ENCODE measurements around the gene TMEM190. TPM values are rescaled to one million over a fixed set of nuclear protein-coding genes. Genes with fewer than 3 reads are reported as not detected.

TMEM190 gene
- total and polyA plus RNA-seq, 2 of the 8 experiments (the other 6 are each of a cell fraction or from before 2014, with no cell fraction given): 1.6 TPM; not detected in 1

GRCh38 chr19:55358943-55359908 lies 17.4 kb upstream of the TMEM190 start:
- H4K5ac ChIP-seq (ENCODE audit: insufficient read length, low read depth, low read length): no peak overlapping the region
- H3K27ac ChIP-seq (ENCODE audit: low read depth, low read length): no peak overlapping the region
- no peak overlapping the region for H2AFZ ChIP-seq (ENCODE audit: low read length)
- peak overlapping the region; percentile 32; the same call in 1 of the 2 replicates for H2BK20ac ChIP-seq (ENCODE audit: low read length)
- TF ChIP-seq EZH2 (IDR thresholded peaks at IDR 0.05; ENCODE audit: low read depth, low read length, severe bottlenecking) (no peak), ATF3 (IDR thresholded peaks at IDR 0.05; ENCODE audit: insufficient read depth, low read depth, low read length) (no peak)
- no peak overlapping the region for H3K4me2 ChIP-seq (ENCODE audit: insufficient read depth in 1 of 2, low read depth in 2 of 2, low read length in 2 of 2)
- no peak overlapping the region for H3K9ac ChIP-seq (replicated peaks in 1 of 4; ENCODE audit: extremely low read depth in 1 of 4, low read depth in 3 of 4, low read length in 3 of 4)
- peaks cover 2 to 30% (median 25%) of the 10 kb centered on the region in 4 experiments for H3K27me3 ChIP-seq (replicated peaks in 1 of 4; ENCODE audit: control insufficient read depth in 3 of 4, extremely low read depth in 1 of 4, insufficient read depth in 3 of 4, low read length in 3 of 4)
- H3K4ac ChIP-seq (replicated peaks; ENCODE audit: insufficient read length, low read depth, low read length): no peak overlapping the region
- 92% methylated on average over 27 of the region's 32 CpGs; no CpG with 5 or more reads in 1 of the 2 experiments for WGBS, 2 experiments (ENCODE audit: extremely low coverage in 1 of 2, insufficient coverage in 1 of 2, insufficient read length in 1 of 2, insufficient replicate concordance in 2 of 2, low coverage in 1 of 2, low lambda C conversion rate in 2 of 2, missing lambda C conversion rate in 1 of 2)
- no peak overlapping the region for H3K18ac ChIP-seq (ENCODE audit: extremely low read depth, low read length)
- ChIA-PET CTCF (ENCODE audit: partially characterized antibody) (interaction anchor here (0.6 to 2.0 kb wide), 10 partner anchors 10 to 114 kb away, joined by 3 to 5 read pairs (median 4); partner anchors contain the start of gene TMEM238), POLR2A (ENCODE audit: partially characterized antibody) (interaction anchor here (0.6 to 6.1 kb wide), 14 partner anchors 9 to 288 kb away, joined by 3 to 30 read pairs (median 3); partner anchors contain the start of genes CCDC106, DNAAF3, TMEM238 and UBE2S)
- H3K4me1 ChIP-seq (replicated peaks in 1 of 4; ENCODE audit: control insufficient read depth in 3 of 4, insufficient read depth in 4 of 4, low read length in 3 of 4): peaks cover 0 to 9% (median 7%) of the 10 kb centered on the region in 4 experiments; a peak in 6 of 7 replicates
- H3K79me2 ChIP-seq (ENCODE audit: control insufficient read depth in 1 of 2, insufficient read depth in 2 of 2, low read length in 2 of 2): no peaks in the 10 kb centered on the region
- H3K14ac ChIP-seq (ENCODE audit: insufficient read length): no peak overlapping the region
- H4K8ac ChIP-seq (ENCODE audit: extremely low read depth, insufficient read depth, low read length): peak overlapping the region; percentile 21; the same call in 1 of the 2 replicates
- no peak overlapping the region for H3K23ac ChIP-seq (ENCODE audit: insufficient read length)
- H3K4me3 ChIP-seq (ENCODE audit: extremely low read depth in 1 of 4, insufficient read depth in 2 of 4, low read depth in 3 of 4, low read length in 4 of 4): no peak overlapping the region
- peak overlapping the region; percentile 61; the same call in 1 of the 2 replicates for H2BK15ac ChIP-seq (ENCODE audit: low read length)
- no peaks in the 10 kb centered on the region for H3K36me3 ChIP-seq (ENCODE audit: control insufficient read depth in 2 of 4, insufficient read depth in 4 of 4, low read length in 3 of 4)
- H3K79me1 ChIP-seq (ENCODE audit: low read depth, low read length): no peaks in the 10 kb centered on the region
- H4K91ac ChIP-seq (replicated peaks; ENCODE audit: insufficient read length, low read length): no peak overlapping the region
- DNase-seq (ENCODE audit: low read depth in 1 of 2, low spot score in 2 of 2) (no peak), FAIRE-seq (no peak)
- no peak overlapping the region for H2BK5ac ChIP-seq (ENCODE audit: low read depth, low read length)
- H4K20me1 ChIP-seq (replicated peaks in 1 of 2; ENCODE audit: control insufficient read depth in 1 of 2, insufficient read depth in 2 of 2, low read length in 2 of 2): peaks cover 0 to 1% of the 10 kb centered on the region in 2 experiments
- H3K23me2 ChIP-seq (ENCODE audit: low read depth, low read length): peaks cover 3% of the 10 kb centered on the region; the same call in 1 of the 2 replicates
- no peaks in the 10 kb centered on the region for H3K9me3 ChIP-seq (ENCODE audit: insufficient read depth in 2 of 2, low read depth in 1 of 2, low read length in 1 of 2)
- H2AK5ac ChIP-seq (ENCODE audit: low read depth, low read length): no peak overlapping the region
- H2BK120ac ChIP-seq (replicated peaks; ENCODE audit: low read depth, low read length): no peak overlapping the region
- 0 out of 2 replicates have a peak overlapping the region, but pooled peaks have one; percentile 17 for H2BK12ac ChIP-seq (ENCODE audit: low read depth, low read length)
- H3K56ac ChIP-seq (replicated peaks; ENCODE audit: insufficient read length, low read depth, low read length): no peak overlapping the region
